ENCODE results near the gene HP1BP3.

Gene HP1BP3

DNA sequence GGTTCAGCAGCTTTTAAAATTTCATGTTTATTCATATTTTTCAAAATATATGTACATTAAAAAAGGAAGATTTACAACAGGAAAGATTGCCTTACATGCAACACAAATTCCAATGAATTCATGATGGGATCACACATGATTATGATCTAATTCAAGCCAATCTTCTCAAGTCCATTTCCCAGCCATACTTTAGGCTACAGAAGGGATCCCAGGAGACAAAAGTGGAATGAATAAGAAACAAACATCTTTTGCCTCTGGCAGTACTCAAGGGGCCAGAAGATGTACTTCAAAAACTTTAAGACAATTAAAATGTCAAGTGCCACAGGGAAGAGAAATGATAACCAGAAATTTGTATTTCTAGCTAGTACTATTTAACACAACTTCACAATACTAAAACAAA, 44.4 kb downstream of the HP1BP3 start:
- TF ChIP-seq RAD21 (IDR thresholded peaks at IDR 0.05; ENCODE audit: low read depth) (no peak), YY1 (IDR thresholded peaks at IDR 0.05; ENCODE audit: low read depth) (no peak), FOXM1 (IDR thresholded peaks at IDR 0.05; ENCODE audit: borderline replicate concordance, low read depth) (no peak), TEAD4 (IDR thresholded peaks at IDR 0.05) (no peak), EP300 (IDR thresholded peaks at IDR 0.05; ENCODE audit: borderline replicate concordance) (no peak), NFIC (IDR thresholded peaks at IDR 0.05) (no peak), TAF1 (IDR thresholded peaks at IDR 0.05; ENCODE audit: low read depth) (no peak), ZBTB7A (IDR thresholded peaks at IDR 0.05; ENCODE audit: low read depth) (no peak), TCF12 (IDR thresholded peaks at IDR 0.05; ENCODE audit: low read depth) (no peak), CEBPB (IDR thresholded peaks at IDR 0.05) (no peak), CREB1 (IDR thresholded peaks at IDR 0.05; ENCODE audit: low read depth) (no peak), EGR1 (IDR thresholded peaks at IDR 0.05) (no peak)
- TF ChIP-seq, protein P1, sequence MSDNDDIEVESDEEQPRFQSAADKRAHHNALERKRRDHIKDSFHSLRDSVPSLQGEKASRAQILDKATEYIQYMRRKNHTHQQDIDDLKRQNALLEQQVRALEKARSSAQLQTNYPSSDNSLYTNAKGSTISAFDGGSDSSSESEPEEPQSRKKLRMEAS (IDR thresholded peaks at IDR 0.05) = no peak
- TF ChIP-seq, protein P2, sequence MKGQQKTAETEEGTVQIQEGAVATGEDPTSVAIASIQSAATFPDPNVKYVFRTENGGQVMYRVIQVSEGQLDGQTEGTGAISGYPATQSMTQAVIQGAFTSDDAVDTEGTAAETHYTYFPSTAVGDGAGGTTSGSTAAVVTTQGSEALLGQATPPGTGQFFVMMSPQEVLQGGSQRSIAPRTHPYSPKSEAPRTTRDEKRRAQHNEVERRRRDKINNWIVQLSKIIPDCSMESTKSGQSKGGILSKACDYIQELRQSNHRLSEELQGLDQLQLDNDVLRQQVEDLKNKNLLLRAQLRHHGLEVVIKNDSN (IDR thresholded peaks at IDR 0.05) = no peak
- TF ChIP-seq, protein P3, sequence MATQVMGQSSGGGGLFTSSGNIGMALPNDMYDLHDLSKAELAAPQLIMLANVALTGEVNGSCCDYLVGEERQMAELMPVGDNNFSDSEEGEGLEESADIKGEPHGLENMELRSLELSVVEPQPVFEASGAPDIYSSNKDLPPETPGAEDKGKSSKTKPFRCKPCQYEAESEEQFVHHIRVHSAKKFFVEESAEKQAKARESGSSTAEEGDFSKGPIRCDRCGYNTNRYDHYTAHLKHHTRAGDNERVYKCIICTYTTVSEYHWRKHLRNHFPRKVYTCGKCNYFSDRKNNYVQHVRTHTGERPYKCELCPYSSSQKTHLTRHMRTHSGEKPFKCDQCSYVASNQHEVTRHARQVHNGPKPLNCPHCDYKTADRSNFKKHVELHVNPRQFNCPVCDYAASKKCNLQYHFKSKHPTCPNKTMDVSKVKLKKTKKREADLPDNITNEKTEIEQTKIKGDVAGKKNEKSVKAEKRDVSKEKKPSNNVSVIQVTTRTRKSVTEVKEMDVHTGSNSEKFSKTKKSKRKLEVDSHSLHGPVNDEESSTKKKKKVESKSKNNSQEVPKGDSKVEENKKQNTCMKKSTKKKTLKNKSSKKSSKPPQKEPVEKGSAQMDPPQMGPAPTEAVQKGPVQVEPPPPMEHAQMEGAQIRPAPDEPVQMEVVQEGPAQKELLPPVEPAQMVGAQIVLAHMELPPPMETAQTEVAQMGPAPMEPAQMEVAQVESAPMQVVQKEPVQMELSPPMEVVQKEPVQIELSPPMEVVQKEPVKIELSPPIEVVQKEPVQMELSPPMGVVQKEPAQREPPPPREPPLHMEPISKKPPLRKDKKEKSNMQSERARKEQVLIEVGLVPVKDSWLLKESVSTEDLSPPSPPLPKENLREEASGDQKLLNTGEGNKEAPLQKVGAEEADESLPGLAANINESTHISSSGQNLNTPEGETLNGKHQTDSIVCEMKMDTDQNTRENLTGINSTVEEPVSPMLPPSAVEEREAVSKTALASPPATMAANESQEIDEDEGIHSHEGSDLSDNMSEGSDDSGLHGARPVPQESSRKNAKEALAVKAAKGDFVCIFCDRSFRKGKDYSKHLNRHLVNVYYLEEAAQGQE (IDR thresholded peaks at IDR 0.05; ENCODE audit: low read depth) = no peak

DNA sequence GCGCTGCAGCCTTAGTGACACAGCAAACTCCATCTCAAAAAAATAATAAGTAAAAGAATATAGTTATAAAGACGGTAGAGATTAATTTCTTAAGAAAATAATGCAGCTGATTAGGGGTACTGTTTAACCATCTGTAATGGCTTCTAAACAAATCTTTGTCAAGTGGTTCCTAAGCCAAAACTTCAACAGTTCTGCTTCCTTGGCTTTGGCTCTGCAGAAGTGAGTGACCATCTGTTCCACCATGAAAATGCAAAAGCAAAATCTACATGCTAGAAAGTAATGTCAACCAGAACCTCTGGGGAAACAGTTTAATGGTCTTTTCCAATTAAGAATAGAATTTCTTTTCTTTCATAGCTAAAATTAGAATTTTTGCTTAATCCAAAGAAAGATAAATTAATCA, 46.3 kb downstream of the HP1BP3 start:
- TF ChIP-seq EP300 (IDR thresholded peaks at IDR 0.05; ENCODE audit: borderline replicate concordance) (no peak), YY1 (IDR thresholded peaks at IDR 0.05; ENCODE audit: low read depth) (no peak), RAD21 (IDR thresholded peaks at IDR 0.05; ENCODE audit: low read depth) (no peak), EGR1 (IDR thresholded peaks at IDR 0.05) (no peak), TAF1 (IDR thresholded peaks at IDR 0.05; ENCODE audit: low read depth) (no peak), CEBPB (IDR thresholded peaks at IDR 0.05) (no peak), CREB1 (IDR thresholded peaks at IDR 0.05; ENCODE audit: low read depth) (no peak), NFIC (IDR thresholded peaks at IDR 0.05) (no peak), ZBTB7A (IDR thresholded peaks at IDR 0.05; ENCODE audit: low read depth) (no peak), TEAD4 (IDR thresholded peaks at IDR 0.05) (no peak), FOXM1 (IDR thresholded peaks at IDR 0.05; ENCODE audit: borderline replicate concordance, low read depth) (no peak)
- TF ChIP-seq, protein P3 (IDR thresholded peaks at IDR 0.05; ENCODE audit: low read depth) = no peak
- TF ChIP-seq, protein P2 (IDR thresholded peaks at IDR 0.05) = no peak

DNA sequence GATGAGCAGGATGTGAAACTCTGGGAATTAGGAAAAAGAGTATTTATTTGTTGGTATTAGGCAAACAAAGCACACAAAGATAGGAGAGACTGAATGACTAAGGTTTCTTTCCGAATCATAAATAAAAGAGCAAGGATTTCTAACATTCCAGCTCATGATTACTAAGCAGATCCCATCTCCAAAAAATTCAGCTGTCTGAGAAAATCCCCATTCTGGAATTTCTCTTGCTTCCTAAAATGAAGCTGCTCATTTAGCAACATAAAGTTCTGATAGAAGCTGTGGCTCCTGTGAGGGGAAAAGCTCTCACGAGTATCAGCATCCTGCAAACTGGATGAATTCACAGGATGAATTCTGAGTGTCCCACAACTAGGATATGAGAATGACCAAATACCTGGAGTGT, 47.9 kb downstream of the HP1BP3 start:
- no peak for TF ChIP-seq YY1 (IDR thresholded peaks at IDR 0.05; ENCODE audit: low read depth)
- no peak for TF ChIP-seq NFIC (IDR thresholded peaks at IDR 0.05)
- no peak for TF ChIP-seq RAD21 (IDR thresholded peaks at IDR 0.05; ENCODE audit: low read depth)
- TF ChIP-seq EP300 (IDR thresholded peaks at IDR 0.05; ENCODE audit: borderline replicate concordance) = no peak
- TF ChIP-seq CEBPB (IDR thresholded peaks at IDR 0.05) = no peak
- TF ChIP-seq, protein P3 (IDR thresholded peaks at IDR 0.05; ENCODE audit: low read depth) = no peak
- TF ChIP-seq FOXM1 (IDR thresholded peaks at IDR 0.05; ENCODE audit: borderline replicate concordance, low read depth) = no peak
- TF ChIP-seq, protein P1 (IDR thresholded peaks at IDR 0.05) = no peak
- no peak for TF ChIP-seq ZBTB7A (IDR thresholded peaks at IDR 0.05; ENCODE audit: low read depth)
- no peak for TF ChIP-seq CREB1 (IDR thresholded peaks at IDR 0.05; ENCODE audit: low read depth)
- TF ChIP-seq, protein P2 (IDR thresholded peaks at IDR 0.05) = no peak
- no peak for TF ChIP-seq TAF1 (IDR thresholded peaks at IDR 0.05; ENCODE audit: low read depth)
- TF ChIP-seq EGR1 (IDR thresholded peaks at IDR 0.05) = no peak

DNA sequence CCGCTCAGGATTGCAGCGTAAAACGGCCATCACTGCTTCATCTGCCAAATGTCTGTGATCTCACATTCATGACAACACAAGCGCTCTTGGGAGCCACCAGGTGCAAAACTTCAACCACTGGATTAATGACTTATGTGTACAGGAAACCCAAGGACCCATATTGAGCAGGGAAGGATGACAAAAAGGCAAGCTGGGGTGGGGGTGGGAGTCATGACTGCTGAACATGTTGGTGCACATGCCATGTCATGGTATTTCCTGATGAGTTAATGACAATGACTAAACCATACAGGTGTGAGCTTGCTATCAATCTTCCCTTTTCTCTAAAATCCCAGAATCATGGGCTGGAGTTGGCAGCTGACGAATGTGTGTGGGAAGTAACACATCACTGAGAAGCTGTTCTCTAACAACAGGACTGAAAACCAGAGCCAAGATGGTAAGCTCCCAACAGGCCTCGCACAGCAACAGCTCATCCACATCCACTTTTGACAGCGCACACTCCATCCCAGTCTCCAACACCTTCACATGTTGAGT, 51.5 kb downstream of the HP1BP3 start:
- no peak for TF ChIP-seq NFIC (IDR thresholded peaks at IDR 0.05)
- TF ChIP-seq RAD21 (IDR thresholded peaks at IDR 0.05; ENCODE audit: low read depth) = no peak
- TF ChIP-seq TAF1 (IDR thresholded peaks at IDR 0.05; ENCODE audit: low read depth) = no peak
- no peak for TF ChIP-seq YY1 (IDR thresholded peaks at IDR 0.05; ENCODE audit: low read depth)
- TF ChIP-seq, protein P2 (IDR thresholded peaks at IDR 0.05) = no peak
- TF ChIP-seq CREB1 (IDR thresholded peaks at IDR 0.05; ENCODE audit: low read depth) = no peak
- no peak for TF ChIP-seq TEAD4 (IDR thresholded peaks at IDR 0.05)
- no peak for TF ChIP-seq FOXM1 (IDR thresholded peaks at IDR 0.05; ENCODE audit: borderline replicate concordance, low read depth)
- TF ChIP-seq ZBTB7A (IDR thresholded peaks at IDR 0.05; ENCODE audit: low read depth) = no peak
- no peak for TF ChIP-seq TCF12 (IDR thresholded peaks at IDR 0.05; ENCODE audit: low read depth)
- TF ChIP-seq CEBPB (IDR thresholded peaks at IDR 0.05) = no peak
- TF ChIP-seq EP300 (IDR thresholded peaks at IDR 0.05; ENCODE audit: borderline replicate concordance) = no peak
